HG03139 (cell line): Measurements from ENCODE around the gene NACC2.
"Not testable (repeated sequence)": the region's sequence is repeated elsewhere in the genome, so short reads cannot be mapped to it uniquely, and the experiment has no call there.

Experiments used
- ATAC-seq: cut with Tn5 transposase; IDR thresholded peaks from one replicate; pipeline ENCODE4 v1.9.1; 2021; ENCODE audit not compliant: unreplicated experiment

Gene NACC2

DNA sequence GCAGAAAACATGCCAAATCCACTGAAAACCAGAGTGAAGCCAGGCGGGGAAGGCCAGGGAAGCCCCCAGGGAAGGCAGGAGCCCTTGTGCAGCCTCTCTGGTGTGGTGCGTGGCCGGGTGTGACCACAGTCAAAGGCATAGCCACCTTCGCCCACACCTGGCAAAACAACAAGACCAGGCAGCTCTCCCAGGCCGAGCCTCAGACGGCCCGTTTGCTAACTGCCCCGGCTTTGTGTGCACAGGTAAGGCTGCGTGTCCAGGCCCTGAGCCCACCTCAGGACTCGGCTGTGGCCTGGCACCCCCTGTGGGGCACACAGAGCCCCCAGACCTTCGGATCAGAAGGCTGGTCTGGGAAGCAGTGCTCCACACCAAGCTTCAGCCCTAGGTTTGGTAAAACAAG lies 17.5 kb upstream of the NACC2 start:
- no peak for ATAC-seq

- ATAC-seq = no peak
Observed at GRCh38 chr9:136111910-136112309, 16.8 kb upstream of the NACC2 start.

GRCh38 chr9:136111190-136111589 lies 16.1 kb upstream of the NACC2 start:
- no peak for ATAC-seq

GRCh38 chr9:136110082-136111061 lies 15.3 kb upstream of the NACC2 start:
- ATAC-seq = no peak

DNA sequence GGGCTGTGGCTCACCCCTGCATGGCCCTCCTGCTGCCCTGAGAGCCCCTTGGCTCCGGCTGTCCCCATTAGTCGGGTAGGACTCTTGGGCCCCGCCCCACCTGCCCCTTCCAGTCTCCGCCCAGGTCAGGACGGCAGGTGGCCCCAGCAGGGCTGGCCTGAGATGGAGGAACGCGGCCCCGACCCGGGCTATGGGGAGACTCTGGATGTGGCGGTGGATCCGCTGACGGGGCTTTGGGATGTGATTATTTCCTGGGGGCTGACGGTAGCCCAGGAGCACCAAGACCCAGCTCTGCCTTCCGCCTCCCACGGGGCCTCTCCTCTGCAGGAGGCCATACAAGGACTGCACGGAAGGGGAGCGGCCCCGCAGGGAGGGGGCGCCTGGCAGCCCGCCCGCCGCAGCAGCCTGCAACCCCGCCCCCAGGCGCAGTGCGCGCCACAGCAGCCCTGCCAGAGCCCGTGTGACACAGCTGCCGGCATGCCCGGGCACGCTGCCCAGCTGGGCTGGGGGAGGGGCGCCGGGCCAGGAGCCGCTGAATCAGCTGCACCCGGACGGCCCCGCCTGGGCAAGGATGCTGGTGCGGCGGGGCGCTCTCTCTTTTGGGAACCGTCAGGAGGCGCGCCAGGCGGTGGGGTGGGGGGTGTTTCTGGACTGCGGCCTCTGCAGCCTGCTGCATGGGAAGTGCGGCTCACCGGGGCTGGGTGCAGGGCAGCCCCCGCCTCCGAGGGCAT lies 14.4 kb upstream of the NACC2 start:
- peak; percentile 66 for ATAC-seq

- no peak for ATAC-seq
Observed at GRCh38 chr9:136108648-136109266, 13.7 kb upstream of the NACC2 start.

DNA sequence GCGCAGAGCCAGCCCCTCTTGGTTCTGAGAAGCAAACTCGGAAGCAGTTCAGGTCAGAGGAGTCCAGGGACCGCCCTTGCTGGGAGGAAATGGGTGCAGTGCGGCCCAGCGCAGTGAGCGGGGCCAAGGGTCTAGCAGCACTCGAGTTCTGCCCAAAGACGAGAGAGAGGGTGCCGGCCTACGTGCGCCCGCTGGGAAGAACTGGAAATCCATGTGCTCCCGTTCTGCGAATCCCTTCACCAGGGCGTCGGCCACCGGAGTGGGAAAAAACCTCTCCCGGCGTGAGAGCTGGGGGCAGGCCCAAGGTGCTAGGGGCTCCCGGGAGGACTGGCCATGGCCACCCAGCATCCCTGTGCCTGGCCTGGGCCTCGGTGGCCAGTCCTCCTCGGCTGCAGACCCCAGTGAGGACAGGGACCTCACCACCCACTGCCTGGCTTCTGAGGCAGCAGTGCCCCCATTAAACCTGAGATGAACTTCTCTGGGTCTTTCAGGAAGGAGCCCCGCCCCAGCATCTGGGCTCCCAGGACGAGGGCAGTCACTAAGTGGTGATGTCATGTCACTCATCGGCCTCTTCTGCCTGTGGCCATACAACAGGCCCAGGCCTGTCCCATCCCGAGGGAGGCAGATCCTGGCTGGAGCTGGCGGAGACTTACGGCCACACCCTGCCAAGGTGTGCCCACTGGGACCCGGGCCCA lies 13.0 kb upstream of the NACC2 start:
- ATAC-seq = no peak

- ATAC-seq = no peak
Observed at GRCh38 chr9:136107155-136107952, 12.3 kb upstream of the NACC2 start.

DNA sequence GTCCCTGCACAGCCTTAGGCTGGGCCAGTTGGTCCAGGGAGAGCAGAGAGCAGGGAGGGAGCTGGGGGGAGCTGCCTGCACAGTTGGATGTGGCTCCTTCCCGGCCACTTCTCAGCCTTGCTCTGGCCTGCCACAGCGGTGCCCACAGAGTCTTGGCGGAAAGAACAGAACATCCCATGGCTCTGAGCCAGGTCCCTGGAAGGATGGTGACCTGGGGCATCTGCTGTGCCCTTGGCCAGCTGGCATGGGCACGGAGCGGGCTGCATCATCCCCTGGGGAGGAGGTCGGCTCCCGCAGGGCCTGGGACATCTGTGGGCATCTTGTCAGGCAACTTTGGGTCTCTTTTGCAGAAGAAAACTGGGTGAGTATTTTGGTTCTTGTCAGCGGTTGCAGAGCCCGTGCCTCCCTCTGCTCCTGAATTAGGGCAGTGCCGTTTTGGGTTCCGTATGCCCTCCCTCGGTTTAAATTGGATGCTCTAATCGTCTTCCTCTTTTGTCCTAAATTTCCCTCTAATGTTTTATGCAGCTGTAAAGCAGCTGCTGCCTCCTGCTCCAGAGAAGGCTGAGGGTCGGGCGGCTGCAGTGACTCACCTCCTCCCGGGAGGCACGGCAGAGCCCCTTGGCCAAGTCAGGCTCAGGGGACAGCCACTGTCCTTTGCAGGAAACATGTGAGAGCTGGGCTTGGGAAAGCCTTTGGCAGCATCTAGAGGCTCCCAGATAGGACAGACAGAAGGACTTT lies 10.5 kb upstream of the NACC2 start:
- no peak for ATAC-seq

DNA sequence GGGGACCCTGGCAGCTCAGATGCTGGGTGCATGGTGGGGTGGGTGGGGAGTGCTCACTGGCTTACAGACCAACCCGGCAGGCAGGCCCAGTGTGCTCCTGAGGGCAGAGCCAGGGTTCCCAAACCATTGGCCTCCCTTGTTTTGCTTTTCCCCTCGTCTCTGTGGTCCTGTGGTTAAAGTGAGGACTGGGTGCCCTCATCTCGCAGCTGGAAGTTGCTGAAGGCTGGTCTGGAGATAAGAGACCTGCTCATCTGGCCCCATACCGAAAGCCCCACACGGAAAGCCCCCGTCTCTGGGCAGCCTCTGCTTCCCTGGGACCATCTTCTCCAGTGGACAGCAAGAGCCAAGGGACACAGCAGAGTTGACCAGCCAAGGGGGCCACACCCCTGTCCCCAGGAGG lies 9.8 kb upstream of the NACC2 start:
- ATAC-seq = no peak

DNA sequence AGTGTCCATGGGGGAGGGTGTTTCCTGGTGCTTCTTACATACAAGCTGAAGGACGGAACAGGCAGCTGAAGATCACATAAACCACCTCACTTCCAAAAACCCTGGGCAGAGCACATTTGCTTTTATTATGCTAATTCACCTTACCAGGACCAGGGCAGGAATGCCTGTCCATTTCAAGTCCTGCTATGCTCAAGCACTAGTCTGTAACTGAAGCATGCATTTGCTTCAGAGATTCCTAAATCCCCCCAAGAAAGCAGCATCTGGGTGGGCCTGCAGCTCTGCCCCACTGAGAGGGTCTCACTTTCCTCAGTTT lies 9.4 kb upstream of the NACC2 start:
- no peak for ATAC-seq

GRCh38 chr9:136103651-136104487 lies 8.8 kb upstream of the NACC2 start:
- no peak for ATAC-seq

DNA sequence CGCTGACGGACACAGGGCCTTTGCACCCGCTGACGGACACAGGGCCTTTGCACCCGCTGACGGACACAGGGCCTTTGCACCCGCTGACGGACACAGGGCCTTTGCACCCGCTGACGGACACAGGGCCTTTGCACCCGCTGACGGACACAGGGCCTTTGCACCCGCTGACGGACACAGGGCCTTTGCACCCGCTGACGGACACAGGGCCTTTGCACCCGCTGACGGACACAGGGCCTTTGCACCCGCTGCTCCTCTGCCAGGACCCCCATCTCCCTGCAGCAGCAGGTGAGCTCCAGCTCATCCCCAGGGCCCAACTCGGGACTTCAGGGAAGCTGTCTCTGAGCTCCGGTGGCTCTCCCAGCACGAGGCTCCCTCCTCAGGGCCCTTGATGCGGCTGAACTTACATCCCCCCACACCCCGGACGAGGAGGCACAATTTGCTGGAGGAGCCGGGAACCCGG lies 6.6 kb upstream of the NACC2 start:
- ATAC-seq = not testable (repeated sequence)

GRCh38 chr9:136100700-136101614 lies 5.9 kb upstream of the NACC2 start:
- no peak for ATAC-seq

GRCh38 chr9:136099542-136099941 lies 4.5 kb upstream of the NACC2 start:
- no peak for ATAC-seq

DNA sequence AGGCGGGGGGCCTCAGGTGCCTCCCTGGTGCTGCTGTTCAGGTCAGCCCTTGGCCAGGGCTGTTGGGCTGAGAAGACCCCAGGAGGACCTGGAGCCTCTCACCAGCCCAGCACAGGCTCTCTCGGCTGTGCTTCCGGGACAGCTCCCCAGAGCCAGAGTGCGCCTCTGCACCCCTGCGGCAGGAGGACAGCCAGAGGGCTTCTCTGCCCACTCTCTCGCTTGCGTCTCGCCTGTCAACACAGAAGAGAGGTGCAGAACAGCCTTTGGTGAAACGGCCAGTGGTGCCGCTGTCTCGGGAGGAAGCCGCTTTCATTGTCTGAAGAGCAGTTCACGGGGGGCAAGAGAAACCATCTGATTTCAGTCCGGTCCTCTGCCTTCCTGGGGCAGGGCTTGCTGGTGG lies 3.8 kb upstream of the NACC2 start:
- ATAC-seq = no peak

- ATAC-seq = no peak
Observed at GRCh38 chr9:136098210-136098609, 3.1 kb upstream of the NACC2 start.

DNA sequence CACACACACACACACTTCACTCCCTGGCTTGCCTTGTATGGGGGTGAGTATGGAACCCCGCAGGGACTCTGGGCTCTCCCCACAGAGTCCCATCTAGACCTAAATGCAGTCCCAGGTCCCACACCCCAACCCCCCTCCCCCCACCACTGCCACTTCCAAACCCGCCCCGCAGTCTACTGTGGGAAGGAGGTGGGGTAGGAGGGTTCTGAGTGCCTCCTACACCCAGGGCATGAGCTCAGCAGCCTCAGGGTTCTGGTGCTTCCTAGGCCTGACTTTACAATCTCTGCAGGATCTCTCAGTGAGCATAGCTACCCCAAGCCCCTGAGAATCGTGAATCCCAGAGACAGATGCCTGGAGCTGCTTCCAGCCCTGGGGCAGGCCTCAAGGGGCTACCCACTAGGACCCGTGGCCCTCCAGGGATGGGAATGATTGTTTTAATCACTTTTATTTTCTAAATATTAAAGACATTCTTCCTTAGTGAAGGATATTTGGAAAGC lies 1.5 kb upstream of the NACC2 start:
- no peak for ATAC-seq
